ENCODE measurements around the gene OR52B2. TPM values are rescaled to one million over a fixed set of nuclear protein-coding genes. Genes with fewer than 3 reads are reported as not detected.

Gene OR52B2
- total and polyA plus RNA-seq, 2 experiments from 2014 or later, result not detected

DNA sequence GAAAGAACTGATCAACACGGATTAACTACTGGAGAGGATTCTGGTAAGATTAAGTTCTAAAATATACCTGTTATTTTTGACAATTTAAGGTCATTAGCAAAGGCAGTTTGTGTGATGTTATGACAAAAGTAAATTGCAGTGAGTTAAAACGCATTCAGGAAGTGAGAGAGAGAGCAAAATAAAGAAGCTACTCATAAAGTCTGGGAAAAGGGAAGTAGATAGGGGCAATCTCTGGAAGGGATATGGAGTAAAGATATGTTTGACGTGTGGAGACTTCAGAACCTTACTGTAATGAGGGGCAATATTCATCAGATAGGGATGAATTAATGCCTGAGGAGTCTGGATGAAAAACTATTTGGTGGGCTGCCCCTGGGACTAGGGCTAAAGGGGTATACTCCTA, 45.9 kb downstream of the OR52B2 start:
- Mint-ChIP-seq H3K27ac (no peak overlapping the region), H3K4me1 (no peaks in the 10 kb centered on the region), H3K9me3 (peaks cover 7% of the 10 kb centered on the region; the same call in 1 of the 3 replicates), H3K4me3 (no peak overlapping the region), H3K36me3 (ENCODE audit: low read depth) (no peaks in the 10 kb centered on the region), H3K27me3 (ENCODE audit: insufficient read depth, low read depth, poor library complexity) (no peaks in the 10 kb centered on the region)
- no peaks in the 10 kb centered on the region for H3K9me2 ChIP-seq (ENCODE audit: insufficient read depth)
- no peak for ATAC-seq
- no peaks in the 10 kb centered on the region for H3F3A ChIP-seq (replicated peaks; ENCODE audit: low read depth)
- H2AFZ ChIP-seq, result no peak overlapping the region
- H3K27ac ChIP-seq (ENCODE audit: low read depth), result no peak overlapping the region
- H3K79me2 ChIP-seq (replicated peaks; ENCODE audit: insufficient read depth), result no peaks in the 10 kb centered on the region
- no peaks in the 10 kb centered on the region for H3K27me3 ChIP-seq (ENCODE audit: insufficient read depth)
- no peak for TF ChIP-seq POLR2AphosphoS5 (IDR thresholded peaks at IDR 0.05; ENCODE audit: low read depth)
- TF ChIP-seq, protein P1, sequence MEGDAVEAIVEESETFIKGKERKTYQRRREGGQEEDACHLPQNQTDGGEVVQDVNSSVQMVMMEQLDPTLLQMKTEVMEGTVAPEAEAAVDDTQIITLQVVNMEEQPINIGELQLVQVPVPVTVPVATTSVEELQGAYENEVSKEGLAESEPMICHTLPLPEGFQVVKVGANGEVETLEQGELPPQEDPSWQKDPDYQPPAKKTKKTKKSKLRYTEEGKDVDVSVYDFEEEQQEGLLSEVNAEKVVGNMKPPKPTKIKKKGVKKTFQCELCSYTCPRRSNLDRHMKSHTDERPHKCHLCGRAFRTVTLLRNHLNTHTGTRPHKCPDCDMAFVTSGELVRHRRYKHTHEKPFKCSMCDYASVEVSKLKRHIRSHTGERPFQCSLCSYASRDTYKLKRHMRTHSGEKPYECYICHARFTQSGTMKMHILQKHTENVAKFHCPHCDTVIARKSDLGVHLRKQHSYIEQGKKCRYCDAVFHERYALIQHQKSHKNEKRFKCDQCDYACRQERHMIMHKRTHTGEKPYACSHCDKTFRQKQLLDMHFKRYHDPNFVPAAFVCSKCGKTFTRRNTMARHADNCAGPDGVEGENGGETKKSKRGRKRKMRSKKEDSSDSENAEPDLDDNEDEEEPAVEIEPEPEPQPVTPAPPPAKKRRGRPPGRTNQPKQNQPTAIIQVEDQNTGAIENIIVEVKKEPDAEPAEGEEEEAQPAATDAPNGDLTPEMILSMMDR (conservative IDR thresholded peaks at IDR 0.05; ENCODE audit: low read depth in 2 of 2), result no peak
- H3K36me3 ChIP-seq (ENCODE audit: insufficient read depth), result no peaks in the 10 kb centered on the region
- no peak for DNase-seq (ENCODE audit: low spot score)
- H3K4me3 ChIP-seq, result no peak overlapping the region
- no peaks in the 10 kb centered on the region for H3K4me1 ChIP-seq (ENCODE audit: insufficient read depth)
- no peak overlapping the region for H3K4me2 ChIP-seq
- H4K20me1 ChIP-seq (replicated peaks; ENCODE audit: insufficient read depth), result no peaks in the 10 kb centered on the region

Other genes starting within 250 kb of the OR52B2 start
- not detected in 2 replicates for gene OR56A3, start 228.1 kb downstream of the OR52B2 start, total RNA-seq (2014; rRNA removed; shearing (Covaris generic))
- gene OR56A3, start 228.1 kb downstream of the OR52B2 start, polyA plus RNA-seq (2016; fragmentation: Nextera tagmentation; extraction: Ambion mirVana), result not detected in 2 replicates
- gene OR56A5, start 201.8 kb downstream of the OR52B2 start, total RNA-seq (2014; rRNA removed; shearing (Covaris generic)), result 1.9 TPM in 1 of 2 replicates, not detected in the other
- gene OR56A5, start 201.8 kb downstream of the OR52B2 start, polyA plus RNA-seq (2016; fragmentation: Nextera tagmentation; extraction: Ambion mirVana), result not detected in 2 replicates
- 0.17 TPM in 1 of 2 replicates, not detected in the other for gene OR52L1, start 183.3 kb downstream of the OR52B2 start, total RNA-seq (2014; rRNA removed; shearing (Covaris generic))
- not detected in 2 replicates for gene OR52L1, start 183.3 kb downstream of the OR52B2 start, polyA plus RNA-seq (2016; fragmentation: Nextera tagmentation; extraction: Ambion mirVana)
- gene OR56A4, start 163.4 kb downstream of the OR52B2 start, total RNA-seq (2014; rRNA removed; shearing (Covaris generic)), result 0.10 and 0.23 TPM in 2 replicates
- 0.16 and 0.23 TPM in 2 replicates for gene OR56A4, start 163.4 kb downstream of the OR52B2 start, polyA plus RNA-seq (2016; fragmentation: Nextera tagmentation; extraction: Ambion mirVana)
- 0.35 and 0.97 TPM in 2 replicates for gene OR56A1, start 139.6 kb downstream of the OR52B2 start, total RNA-seq (2014; rRNA removed; shearing (Covaris generic))
- gene OR56A1, start 139.6 kb downstream of the OR52B2 start, polyA plus RNA-seq (2016; fragmentation: Nextera tagmentation; extraction: Ambion mirVana), result 0.06 and 0.10 TPM in 2 replicates
- not detected in 2 replicates for gene OR56B4, start 62.6 kb downstream of the OR52B2 start, total RNA-seq (2014; rRNA removed; shearing (Covaris generic))
- gene OR56B4, start 62.6 kb downstream of the OR52B2 start, polyA plus RNA-seq (2016; fragmentation: Nextera tagmentation; extraction: Ambion mirVana), result not detected in 2 replicates
- gene OR52W1, start 28.9 kb upstream of the OR52B2 start, total RNA-seq (2014; rRNA removed; shearing (Covaris generic)), result not detected in 2 replicates
- not detected in 2 replicates for gene OR52W1, start 28.9 kb upstream of the OR52B2 start, polyA plus RNA-seq (2016; fragmentation: Nextera tagmentation; extraction: Ambion mirVana)
- not detected in 2 replicates for gene C11orf42, start 35.2 kb upstream of the OR52B2 start, total RNA-seq (2014; rRNA removed; shearing (Covaris generic))
- gene C11orf42, start 35.2 kb upstream of the OR52B2 start, polyA plus RNA-seq (2016; fragmentation: Nextera tagmentation; extraction: Ambion mirVana), result not detected in 2 replicates
- 20.0 and 34.5 TPM in 2 replicates for gene FHIP1B, start 64.3 kb upstream of the OR52B2 start, total RNA-seq (2014; rRNA removed; shearing (Covaris generic))
- gene FHIP1B, start 64.3 kb upstream of the OR52B2 start, polyA plus RNA-seq (2016; fragmentation: Nextera tagmentation; extraction: Ambion mirVana), result 10.3 TPM in 2 replicates
- gene CNGA4, start 68.8 kb upstream of the OR52B2 start, total RNA-seq (2014; rRNA removed; shearing (Covaris generic)), result not detected in 2 replicates
- gene CNGA4, start 68.8 kb upstream of the OR52B2 start, polyA plus RNA-seq (2016; fragmentation: Nextera tagmentation; extraction: Ambion mirVana), result 0.15 TPM in 1 of 2 replicates, not detected in the other
- 7.0 and 8.2 TPM in 2 replicates for gene CCKBR, start 89.5 kb upstream of the OR52B2 start, total RNA-seq (2014; rRNA removed; shearing (Covaris generic))
- 3.9 and 4.8 TPM in 2 replicates for gene CCKBR, start 89.5 kb upstream of the OR52B2 start, polyA plus RNA-seq (2016; fragmentation: Nextera tagmentation; extraction: Ambion mirVana)
- gene CAVIN3, start 150.2 kb upstream of the OR52B2 start, total RNA-seq (2014; rRNA removed; shearing (Covaris generic)), result 34.2 and 41.3 TPM in 2 replicates
- gene CAVIN3, start 150.2 kb upstream of the OR52B2 start, polyA plus RNA-seq (2016; fragmentation: Nextera tagmentation; extraction: Ambion mirVana), result 32.9 and 33.2 TPM in 2 replicates
- gene SMPD1, start 220.1 kb upstream of the OR52B2 start, total RNA-seq (2014; rRNA removed; shearing (Covaris generic)), result 0.70 and 0.76 TPM in 2 replicates
- gene SMPD1, start 220.1 kb upstream of the OR52B2 start, polyA plus RNA-seq (2016; fragmentation: Nextera tagmentation; extraction: Ambion mirVana), result 0.92 and 0.97 TPM in 2 replicates
- 24.7 and 26.6 TPM in 2 replicates for gene APBB1, start 248.8 kb upstream of the OR52B2 start, total RNA-seq (2014; rRNA removed; shearing (Covaris generic))
- gene APBB1, start 248.8 kb upstream of the OR52B2 start, polyA plus RNA-seq (2016; fragmentation: Nextera tagmentation; extraction: Ambion mirVana), result 10.6 and 12.1 TPM in 2 replicates